Calu3 (cell line): ENCODE measurements around the gene PGA3. TPM values are rescaled to one million over a fixed set of nuclear protein-coding genes. Genes with fewer than 3 reads are reported as not detected.
"Not testable (repeated sequence)": the region's sequence is repeated elsewhere in the genome, so short reads cannot be mapped to it uniquely, and the experiment has no call there.

Source experiments
- BruUV-seq: library from RNA; stranded (reverse); fragments of 400-500 nt; replicated peaks from 2 replicates; lab custom pipeline; 2021; lab: Mats Ljungman, UMichigan
- CTCF ChIA-PET: fragments of 300-600 bp; sonication (Branson Sonifier 250); formaldehyde crosslinking; loops from one replicate; lab custom pipeline; 2022; ENCODE audit warnings: antibody characterized with exemption; lab: Charles Lee
- DNase-seq: peaks from one replicate; pipeline ENCODE4 v3.0.0; 2022
- H3K27ac Mint-ChIP-seq: one replicate; pipeline ENCODE4 v1.8.0; 2022; ENCODE audit warnings: mixed read lengths; ENCODE audit not compliant: unreplicated experiment
- H3K27me3 Mint-ChIP-seq: one replicate; pipeline ENCODE4 v1.8.0; 2022; ENCODE audit warnings: mixed read lengths; ENCODE audit not compliant: unreplicated experiment
- H3K36me3 Mint-ChIP-seq: one replicate; pipeline ENCODE4 v1.8.0; 2022; ENCODE audit warnings: mild to moderate bottlenecking, moderate library complexity, mixed read lengths; ENCODE audit not compliant: insufficient read depth, unreplicated experiment
- H3K4me1 Mint-ChIP-seq: one replicate; pipeline ENCODE4 v1.8.0; 2022; ENCODE audit warnings: mild to moderate bottlenecking, low read depth, mixed read lengths; ENCODE audit not compliant: unreplicated experiment
- H3K4me3 Mint-ChIP-seq: one replicate; pipeline ENCODE4 v1.8.0; 2022; ENCODE audit warnings: mild to moderate bottlenecking, low read depth, moderate library complexity, mixed read lengths; ENCODE audit not compliant: unreplicated experiment
- H3K9me3 Mint-ChIP-seq: one replicate; pipeline ENCODE4 v1.8.0; 2022; ENCODE audit warnings: low read depth, mixed read lengths; ENCODE audit not compliant: unreplicated experiment
- CTCF ChIP-seq: fragments of 200-600 bp; IDR thresholded peaks from one replicate; pipeline ENCODE4 v1.8.0; 2022; ENCODE audit warnings: antibody characterized with exemption; ENCODE audit not compliant: unreplicated experiment
- intact Hi-C: fragments of 100-400 bp; cut with micrococcal nuclease; formaldehyde crosslinking; loops from one replicate; pipeline ENCODE4 v1.10.0; 2022; ENCODE audit not compliant: unreplicated experiment
- total RNA-seq: library from RNA; stranded (reverse); gene quantifications from 2 replicates; pipeline ENCODE4 v1.2.3, GENCODE V29; 2022

The PGA3 gene
- total RNA-seq, 1 experiment from 2014 or later = not detected

GRCh38 chr11:61201476-61201875 is 1.8 kb upstream of the PGA3 start:
- Mint-ChIP-seq H3K27me3 (peaks cover 94% of the 10 kb centered on the region), H3K36me3 (no peaks in the 10 kb centered on the region), H3K4me3 (no peak overlapping the region), H3K9me3 (no peaks in the 10 kb centered on the region), H3K4me1 (no peaks in the 10 kb centered on the region), H3K27ac (no peak overlapping the region)
- intact Hi-C loops = no loop called here
- no peak for TF ChIP-seq CTCF
- no peak for DNase-seq
- CTCF ChIA-PET = no interaction called here
- no TSS peak for BruUV-seq

- intact Hi-C loops, H3K9me3 Mint-ChIP-seq, H3K27ac Mint-ChIP-seq, H3K4me1 Mint-ChIP-seq, BruUV-seq, H3K36me3 Mint-ChIP-seq, H3K4me3 Mint-ChIP-seq, DNase-seq: not testable (repeated sequence)
- CTCF ChIA-PET = interaction anchor here (0.6 kb wide), 1 partner anchor 10 kb away, joined by 4 read pairs; no protein-coding TSS in a partner anchor
- peaks cover 70% of the 10 kb centered on the region for H3K27me3 Mint-ChIP-seq
Measured at GRCh38 chr11:61203873-61204272, 558 bp downstream of the PGA3 start.

- CTCF ChIA-PET, intact Hi-C loops, DNase-seq, H3K27ac Mint-ChIP-seq, H3K4me3 Mint-ChIP-seq, H3K36me3 Mint-ChIP-seq, H3K9me3 Mint-ChIP-seq, BruUV-seq, H3K4me1 Mint-ChIP-seq: not testable (repeated sequence)
- H3K27me3 Mint-ChIP-seq = peaks cover 63% of the 10 kb centered on the region
Measured at GRCh38 chr11:61204502-61205059, 1.3 kb downstream of the PGA3 start.

GRCh38 chr11:61207636-61208310 is 4.5 kb downstream of the PGA3 start:
- peaks cover 31% of the 10 kb centered on the region for H3K27me3 Mint-ChIP-seq
- H3K36me3 Mint-ChIP-seq, BruUV-seq: not testable (repeated sequence)

GRCh38 chr11:61210629-61211028 is 7.3 kb downstream of the PGA3 start:
- CTCF ChIA-PET, H3K9me3 Mint-ChIP-seq, H3K4me3 Mint-ChIP-seq, H3K27me3 Mint-ChIP-seq, intact Hi-C loops, BruUV-seq, H3K4me1 Mint-ChIP-seq, DNase-seq, H3K27ac Mint-ChIP-seq, H3K36me3 Mint-ChIP-seq: not testable (repeated sequence)

More at GRCh38 chr11:61207636-61208310, 4.5 kb downstream of the PGA3 start:
- H3K4me1 Mint-ChIP-seq, H3K27ac Mint-ChIP-seq, intact Hi-C loops, H3K4me3 Mint-ChIP-seq, H3K9me3 Mint-ChIP-seq, CTCF ChIA-PET, DNase-seq: not testable (repeated sequence)

GRCh38 chr11:61211327-61211952 is 8.1 kb downstream of the PGA3 start:
- H3K27me3 Mint-ChIP-seq, DNase-seq, H3K4me3 Mint-ChIP-seq, BruUV-seq, H3K36me3 Mint-ChIP-seq, H3K27ac Mint-ChIP-seq, H3K4me1 Mint-ChIP-seq, intact Hi-C loops, CTCF ChIA-PET, H3K9me3 Mint-ChIP-seq: not testable (repeated sequence)

GRCh38 chr11:61212202-61212601 is 8.9 kb downstream of the PGA3 start:
- H3K4me1 Mint-ChIP-seq, H3K27ac Mint-ChIP-seq, H3K9me3 Mint-ChIP-seq, intact Hi-C loops, H3K4me3 Mint-ChIP-seq, DNase-seq, CTCF ChIA-PET, H3K36me3 Mint-ChIP-seq, BruUV-seq, H3K27me3 Mint-ChIP-seq: not testable (repeated sequence)

- H3K36me3 Mint-ChIP-seq, H3K27me3 Mint-ChIP-seq, BruUV-seq, H3K4me3 Mint-ChIP-seq, CTCF ChIA-PET, intact Hi-C loops, H3K4me1 Mint-ChIP-seq, H3K9me3 Mint-ChIP-seq, DNase-seq, H3K27ac Mint-ChIP-seq: not testable (repeated sequence)
Measured at GRCh38 chr11:61213711-61214324, 10.5 kb downstream of the PGA3 start.

- H3K27ac Mint-ChIP-seq, H3K36me3 Mint-ChIP-seq, DNase-seq, H3K4me1 Mint-ChIP-seq, H3K4me3 Mint-ChIP-seq, BruUV-seq, intact Hi-C loops, CTCF ChIA-PET, H3K9me3 Mint-ChIP-seq: not testable (repeated sequence)
- peaks cover 12% of the 10 kb centered on the region for H3K27me3 Mint-ChIP-seq
Measured at GRCh38 chr11:61218306-61218705, 15.0 kb downstream of the PGA3 start.
